Glutamatergic neuron (in vitro differentiated cells): ENCODE data around the gene MOB3B. TPM values are rescaled to one million over a fixed set of nuclear protein-coding genes. Genes with fewer than 3 reads are reported as not detected.

Experiments
- DNase-seq: peaks from one replicate; pipeline ENCODE4 v3.0.0; 2022
- H3K27ac Mint-ChIP-seq: one replicate; pipeline ENCODE4 v1.8.0; 2020; ENCODE audit warnings: mild to moderate bottlenecking, mixed read lengths, inconsistent platforms; ENCODE audit not compliant: unreplicated experiment
- H3K27me3 Mint-ChIP-seq: one replicate; pipeline ENCODE4 v1.8.0; 2020; ENCODE audit warnings: mild to moderate bottlenecking, moderate library complexity, mixed read lengths, inconsistent platforms; ENCODE audit not compliant: unreplicated experiment
- H3K36me3 Mint-ChIP-seq: one replicate; pipeline ENCODE4 v1.8.0; 2020; ENCODE audit warnings: mild to moderate bottlenecking, mixed read lengths, inconsistent platforms; ENCODE audit not compliant: unreplicated experiment
- H3K4me1 Mint-ChIP-seq: one replicate; pipeline ENCODE4 v1.8.0; 2020; ENCODE audit warnings: mild to moderate bottlenecking, low read depth, mixed read lengths, inconsistent platforms; ENCODE audit not compliant: unreplicated experiment
- H3K4me3 Mint-ChIP-seq: one replicate; pipeline ENCODE4 v1.8.0; 2020; ENCODE audit warnings: mild to moderate bottlenecking, mixed read lengths, inconsistent platforms; ENCODE audit not compliant: unreplicated experiment
- H3K9me3 Mint-ChIP-seq: one replicate; pipeline ENCODE4 v1.8.0; 2020; ENCODE audit warnings: mild to moderate bottlenecking, moderate library complexity, mixed read lengths, inconsistent platforms; ENCODE audit not compliant: unreplicated experiment
- CTCF ChIP-seq: fragments of 200-600 bp; sonication (generic); IDR thresholded peaks from one replicate; pipeline ENCODE4 v1.5.0; 2021; ENCODE audit not compliant: partially characterized antibody, unreplicated experiment
- total RNA-seq: library from RNA; stranded (reverse); fragmentation: NEBNext Ultra II Directional; extraction: Animal tissue kit (Norgen Biotek cat#: 25700); gene quantifications from one replicate; pipeline ENCODE4 v1.2.1, GENCODE V29; 2021; ENCODE audit not compliant: unreplicated experiment

The MOB3B gene
- total RNA-seq, 1 donor from 2014 or later = 1.8 TPM

GRCh38 chr9:27564670-27565069 is 35.1 kb upstream of the MOB3B start:
- peaks cover 4% of the 10 kb centered on the region for H3K4me1 Mint-ChIP-seq
- H3K9me3 Mint-ChIP-seq = no peaks in the 10 kb centered on the region
- TF ChIP-seq CTCF = no peak
- no peak for DNase-seq
- H3K36me3 Mint-ChIP-seq = no peaks in the 10 kb centered on the region
- H3K4me3 Mint-ChIP-seq = no peak overlapping the region
- no peak overlapping the region for H3K27ac Mint-ChIP-seq
- no peaks in the 10 kb centered on the region for H3K27me3 Mint-ChIP-seq

- Mint-ChIP-seq H3K36me3 (no peaks in the 10 kb centered on the region), H3K27ac (no peak overlapping the region), H3K9me3 (no peaks in the 10 kb centered on the region), H3K27me3 (no peaks in the 10 kb centered on the region), H3K4me3 (no peak overlapping the region), H3K4me1 (peaks cover 4% of the 10 kb centered on the region)
- TF ChIP-seq CTCF = no peak
- DNase-seq = no peak
Measured at GRCh38 chr9:27563738-27564430, 34.3 kb upstream of the MOB3B start.

- no peaks in the 10 kb centered on the region for H3K4me1 Mint-ChIP-seq
- H3K27me3 Mint-ChIP-seq = no peaks in the 10 kb centered on the region
- H3K9me3 Mint-ChIP-seq = no peaks in the 10 kb centered on the region
- H3K36me3 Mint-ChIP-seq = no peaks in the 10 kb centered on the region
- no peak overlapping the region for H3K4me3 Mint-ChIP-seq
- no peak overlapping the region for H3K27ac Mint-ChIP-seq
- no peak for TF ChIP-seq CTCF
- no peak for DNase-seq
Measured at GRCh38 chr9:27561685-27562084, 32.1 kb upstream of the MOB3B start.

- Mint-ChIP-seq H3K9me3 (no peaks in the 10 kb centered on the region), H3K4me3 (no peak overlapping the region), H3K27me3 (no peaks in the 10 kb centered on the region), H3K4me1 (no peaks in the 10 kb centered on the region), H3K36me3 (no peaks in the 10 kb centered on the region), H3K27ac (no peak overlapping the region)
- no peak for DNase-seq
- TF ChIP-seq CTCF = no peak
Measured at GRCh38 chr9:27560457-27560856, 30.8 kb upstream of the MOB3B start.

- Mint-ChIP-seq H3K4me1 (no peaks in the 10 kb centered on the region), H3K27me3 (no peaks in the 10 kb centered on the region), H3K36me3 (no peaks in the 10 kb centered on the region), H3K9me3 (no peaks in the 10 kb centered on the region), H3K27ac (no peak overlapping the region), H3K4me3 (no peak overlapping the region)
- TF ChIP-seq CTCF = no peak
- DNase-seq = no peak
Measured at GRCh38 chr9:27558307-27558706, 28.7 kb upstream of the MOB3B start.
